Tibial artery (tissue), 4 donors: Measurements from ENCODE around the gene OR6B2.

Experiments
- DNase-seq, 2 donors: peaks; one replicate each; pipeline ENCODE4 v3.0.0-alpha.2; 2019
- H3K27ac ChIP-seq, 2 donors: fragments of 200-600 bp; sonication (generic) in 1 of 2; 1 replicate in 1 of 2; 2 replicates in 1 of 2; pipeline ENCODE4 v1.5.1; 2018 to 2019; ENCODE audit warnings: mild to moderate bottlenecking in 1 of 2
- H3K27me3 ChIP-seq, 2 donors: fragments of 200-600 bp; sonication (generic) in 1 of 2; one replicate each; pipeline versions ENCODE4 v1.5.1 to v1.6.0; 2016 to 2019
- H3K36me3 ChIP-seq, 3 donors: fragments of 200-600 bp; sonication (generic) in 2 of 3; one replicate each; pipeline ENCODE4 v1.5.1; 2016 to 2019; ENCODE audit warnings: mild to moderate bottlenecking in 2 of 3
- H3K4me1 ChIP-seq, 4 donors: fragments of 200-600 bp; sonication (generic) in 2 of 4; 1 replicate in 3 of 4; 2 replicates in 1 of 4; pipeline ENCODE4 v1.5.1; 2016 to 2019
- H3K4me3 ChIP-seq, 2 donors: fragments of 200-600 bp; sonication (generic) in 1 of 2; 1 replicate in 1 of 2; 2 replicates in 1 of 2; pipeline ENCODE4 v1.5.1; 2018 to 2019; ENCODE audit warnings: mild to moderate bottlenecking in 2 of 2
- H3K9me3 ChIP-seq, 3 donors: fragments of 200-600 bp; sonication (generic) in 1 of 3; one replicate each; pipeline ENCODE4 v1.5.1; 2016 to 2019
- intact Hi-C: fragments of 100-400 bp; cut with DNase I; formaldehyde crosslinking; loops from one replicate; pipeline ENCODE4 v1.15.0; 2023; ENCODE audit warnings: low total_unique reads
- TF ChIP-seq, protein P1 (sequence below), 2 experiments: fragments of 200-600 bp in 1 of 2; fragments of 450-650 bp in 1 of 2; IDR thresholded peaks; one replicate each; pipeline ENCODE4 v1.5.1; 2017 to 2019; ENCODE audit warnings: antibody characterized with exemption in 2 of 2, mild to moderate bottlenecking in 1 of 2, moderate library complexity in 1 of 2

OR6B2 gene

DNA sequence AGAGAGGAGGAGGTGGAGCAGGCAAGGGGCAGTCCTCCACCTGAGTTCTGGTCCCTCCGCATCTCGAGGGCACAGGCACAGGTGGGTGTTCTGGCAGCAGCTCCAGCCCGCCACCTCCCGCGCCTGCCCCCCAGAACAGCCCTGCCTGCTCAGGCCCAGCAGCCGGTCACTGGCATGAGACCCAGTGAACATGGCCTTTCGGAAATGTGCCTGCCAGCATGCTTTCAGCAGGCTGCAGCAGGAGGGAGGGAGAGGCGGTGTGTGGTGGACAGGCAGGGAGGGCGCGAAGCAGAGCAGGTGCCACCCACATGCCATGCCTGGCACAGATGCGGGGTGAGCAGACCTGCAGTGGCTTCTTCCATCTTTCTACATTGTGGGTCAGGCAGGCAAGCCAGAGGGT lies 26.4 kb upstream of the OR6B2 start:
- H3K4me1 ChIP-seq: no peaks in the 10 kb centered on the region
- no peaks in the 10 kb centered on the region for H3K36me3 ChIP-seq
- TF ChIP-seq, protein P1, sequence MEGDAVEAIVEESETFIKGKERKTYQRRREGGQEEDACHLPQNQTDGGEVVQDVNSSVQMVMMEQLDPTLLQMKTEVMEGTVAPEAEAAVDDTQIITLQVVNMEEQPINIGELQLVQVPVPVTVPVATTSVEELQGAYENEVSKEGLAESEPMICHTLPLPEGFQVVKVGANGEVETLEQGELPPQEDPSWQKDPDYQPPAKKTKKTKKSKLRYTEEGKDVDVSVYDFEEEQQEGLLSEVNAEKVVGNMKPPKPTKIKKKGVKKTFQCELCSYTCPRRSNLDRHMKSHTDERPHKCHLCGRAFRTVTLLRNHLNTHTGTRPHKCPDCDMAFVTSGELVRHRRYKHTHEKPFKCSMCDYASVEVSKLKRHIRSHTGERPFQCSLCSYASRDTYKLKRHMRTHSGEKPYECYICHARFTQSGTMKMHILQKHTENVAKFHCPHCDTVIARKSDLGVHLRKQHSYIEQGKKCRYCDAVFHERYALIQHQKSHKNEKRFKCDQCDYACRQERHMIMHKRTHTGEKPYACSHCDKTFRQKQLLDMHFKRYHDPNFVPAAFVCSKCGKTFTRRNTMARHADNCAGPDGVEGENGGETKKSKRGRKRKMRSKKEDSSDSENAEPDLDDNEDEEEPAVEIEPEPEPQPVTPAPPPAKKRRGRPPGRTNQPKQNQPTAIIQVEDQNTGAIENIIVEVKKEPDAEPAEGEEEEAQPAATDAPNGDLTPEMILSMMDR (IDR thresholded peaks at IDR 0.05): no peak
- H3K9me3 ChIP-seq: no peaks in the 10 kb centered on the region
- intact Hi-C loops: no loop called here
- no peak for DNase-seq
- no peak overlapping the region for H3K4me3 ChIP-seq
- no peak overlapping the region for H3K27ac ChIP-seq
- peaks cover 0 to 54% of the 10 kb centered on the region in 2 donors for H3K27me3 ChIP-seq

DNA sequence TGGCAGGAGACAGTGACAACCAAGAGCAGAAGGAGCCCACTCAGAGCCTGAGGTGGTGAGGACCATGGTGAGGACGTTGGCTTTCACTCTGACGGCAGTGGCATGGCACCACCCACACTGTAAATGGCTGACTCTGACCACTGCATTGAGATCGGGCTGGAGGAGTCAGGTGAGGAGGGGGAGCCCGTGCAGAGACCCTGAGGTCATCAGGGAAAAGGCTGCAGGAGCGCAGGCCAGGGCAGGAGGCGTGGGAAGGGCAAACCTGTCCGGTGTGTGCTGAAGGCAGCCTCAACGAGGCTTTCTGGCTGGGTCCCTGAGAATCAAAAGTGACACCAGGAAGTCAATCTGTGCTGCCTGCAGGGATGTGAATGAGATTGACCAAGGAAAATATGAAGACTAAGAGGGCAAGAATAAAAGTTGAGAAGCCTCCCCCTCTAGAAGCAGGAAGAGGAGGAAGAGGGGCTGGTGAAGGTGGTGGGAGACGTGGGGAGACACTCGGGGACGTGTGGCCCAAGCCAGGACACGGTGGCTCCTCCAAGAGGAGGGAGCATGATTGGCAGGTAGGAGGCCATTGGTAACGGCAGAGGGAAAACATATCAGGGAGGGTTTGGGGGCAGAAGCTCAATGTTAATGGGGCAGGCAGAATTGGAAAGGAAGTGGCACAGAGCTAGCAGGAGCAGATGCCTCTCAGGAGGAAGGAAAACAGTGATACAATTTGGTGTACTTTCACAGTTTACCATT lies 25.1 kb upstream of the OR6B2 start:
- H3K9me3 ChIP-seq: no peaks in the 10 kb centered on the region
- no peak overlapping the region for H3K27ac ChIP-seq
- TF ChIP-seq, protein P1 (IDR thresholded peaks at IDR 0.05): no peak
- no peak for DNase-seq
- peaks cover 0 to 55% of the 10 kb centered on the region in 2 donors for H3K27me3 ChIP-seq
- H3K4me3 ChIP-seq: no peak overlapping the region
- H3K4me1 ChIP-seq: no peaks in the 10 kb centered on the region
- no peaks in the 10 kb centered on the region for H3K36me3 ChIP-seq
- intact Hi-C loops: no loop called here

DNA sequence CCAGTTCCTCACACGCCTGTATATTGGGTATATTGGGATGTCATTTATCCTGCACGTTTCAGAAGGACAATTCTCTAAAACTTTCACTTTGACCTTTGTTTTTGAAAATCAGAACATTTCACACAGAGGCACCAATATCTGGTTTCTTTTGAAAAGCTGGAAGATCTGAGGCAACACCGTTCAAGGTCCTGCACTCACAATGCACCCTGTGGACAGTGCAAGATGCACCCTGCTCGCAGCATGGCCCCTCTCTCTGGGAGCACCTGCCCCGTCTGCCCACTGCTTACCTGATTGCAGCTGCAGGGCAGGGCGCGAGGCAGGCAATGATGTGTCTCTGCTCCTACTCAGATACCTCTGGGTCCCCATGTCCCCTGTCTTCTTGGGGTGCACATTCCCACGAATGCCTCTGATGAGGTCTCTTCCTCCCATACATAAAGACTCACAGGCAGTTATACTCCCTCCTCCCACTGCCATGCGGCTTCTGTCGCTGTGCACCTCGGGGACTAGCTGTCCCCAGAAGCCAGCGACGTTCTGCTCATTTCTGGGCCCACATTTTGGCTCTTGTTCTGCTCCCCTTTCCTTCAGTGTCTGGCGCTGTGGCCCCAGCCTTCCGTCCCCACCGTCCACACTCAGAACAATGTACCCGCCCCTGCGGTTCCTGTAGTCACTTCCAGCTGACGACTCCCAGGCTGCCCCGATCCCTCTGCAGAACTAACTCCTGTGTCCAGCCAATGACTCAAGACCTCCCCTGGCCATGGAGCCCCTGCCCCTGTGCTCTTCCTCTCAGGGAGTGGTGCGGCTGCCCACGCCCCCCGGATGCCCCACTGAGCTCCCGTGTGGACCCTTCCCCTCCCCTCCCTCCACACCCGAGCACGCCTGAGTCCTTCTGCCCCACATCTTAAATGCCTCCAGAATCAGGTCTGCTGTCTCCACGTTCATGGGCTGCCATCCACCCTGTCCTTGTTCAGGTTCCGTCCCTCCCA lies 23.2 kb upstream of the OR6B2 start, which contains the start of gene OR6B3:
Gene OR6B3 (minus strand): TSS at position 349 of the 983 bp plus-strand sequence.
- Histone ChIP-seq H3K4me3 (no peak within 1 kb of the TSS), H3K9me3 (no peaks in the 10 kb centered on the region), H3K27ac (no peak within 1 kb of the TSS), H3K4me1 (no peaks in the 10 kb centered on the region), H3K27me3 (peaks cover 0 to 57% of the 10 kb centered on the region in 2 donors), H3K36me3 (no peaks in the 10 kb centered on the region)
- intact Hi-C loops: no loop called here
- no peak for DNase-seq
- TF ChIP-seq, protein P1 (IDR thresholded peaks at IDR 0.05): no peak

DNA sequence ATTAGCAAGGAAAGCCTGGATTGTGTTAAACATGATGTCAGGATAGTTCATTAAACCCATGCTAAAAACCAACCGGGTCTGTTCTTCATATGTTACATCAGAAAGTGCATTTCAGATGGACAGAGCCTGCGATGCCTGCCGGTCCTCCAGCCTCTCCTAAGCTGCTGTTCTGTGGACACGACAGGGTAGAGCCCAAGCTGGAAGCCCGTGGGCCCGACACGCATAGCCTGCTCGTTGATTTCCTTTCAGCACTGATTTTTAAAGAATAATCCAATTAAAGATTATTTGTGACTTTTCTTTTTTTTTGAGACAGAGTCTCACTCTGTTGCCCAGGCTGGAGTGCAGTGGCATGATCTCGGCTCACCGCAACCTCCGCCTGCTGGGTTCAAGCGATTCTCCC lies 22.3 kb upstream of the OR6B2 start:
- H3K9me3 ChIP-seq: no peaks in the 10 kb centered on the region
- no peaks in the 10 kb centered on the region for H3K4me1 ChIP-seq
- DNase-seq: no peak
- intact Hi-C loops: no loop called here
- peaks cover 0 to 60% of the 10 kb centered on the region in 2 donors for H3K27me3 ChIP-seq
- H3K4me3 ChIP-seq: no peak overlapping the region
- TF ChIP-seq, protein P1 (IDR thresholded peaks at IDR 0.05): no peak
- H3K27ac ChIP-seq: no peak overlapping the region
- H3K36me3 ChIP-seq: no peaks in the 10 kb centered on the region

- intact Hi-C loops: no loop called here
- H3K36me3 ChIP-seq: no peaks in the 10 kb centered on the region
- no peak for DNase-seq
- peaks cover 0 to 58% of the 10 kb centered on the region in 2 donors for H3K27me3 ChIP-seq
- no peak overlapping the region for H3K27ac ChIP-seq
- TF ChIP-seq, protein P1 (IDR thresholded peaks at IDR 0.05): no peak
- H3K4me3 ChIP-seq: no peak overlapping the region
- H3K4me1 ChIP-seq: no peaks in the 10 kb centered on the region
- H3K9me3 ChIP-seq: no peaks in the 10 kb centered on the region
Measured at GRCh38 chr2:240051697-240052096, 21.5 kb upstream of the OR6B2 start.
